WTC11 (cell line): ENCODE data around the gene NUDT15.

Source experiments
- ESRRA ChIP-seq: sonication (generic); formaldehyde crosslinking; IDR thresholded peaks from 2 replicates; pipeline ENCODE4 v1.8.1; 2022; ENCODE audit warnings: mild to moderate bottlenecking, missing genetic modification reagents, borderline replicate concordance
- FOXK1 ChIP-seq: sonication (generic); formaldehyde crosslinking; IDR thresholded peaks from 2 replicates; pipeline ENCODE4 v1.8.0; 2022; ENCODE audit warnings: mild to moderate bottlenecking, moderate library complexity, missing genetic modification reagents
- TF ChIP-seq, protein P1 (sequence below): sonication (generic); formaldehyde crosslinking; IDR thresholded peaks from 2 replicates; pipeline ENCODE4 v1.8.0; 2022; ENCODE audit warnings: missing genetic modification reagents

GRCh38 chr13:48000559-48001113 is 36.9 kb upstream of the NUDT15 start:
- TF ChIP-seq, protein P1, sequence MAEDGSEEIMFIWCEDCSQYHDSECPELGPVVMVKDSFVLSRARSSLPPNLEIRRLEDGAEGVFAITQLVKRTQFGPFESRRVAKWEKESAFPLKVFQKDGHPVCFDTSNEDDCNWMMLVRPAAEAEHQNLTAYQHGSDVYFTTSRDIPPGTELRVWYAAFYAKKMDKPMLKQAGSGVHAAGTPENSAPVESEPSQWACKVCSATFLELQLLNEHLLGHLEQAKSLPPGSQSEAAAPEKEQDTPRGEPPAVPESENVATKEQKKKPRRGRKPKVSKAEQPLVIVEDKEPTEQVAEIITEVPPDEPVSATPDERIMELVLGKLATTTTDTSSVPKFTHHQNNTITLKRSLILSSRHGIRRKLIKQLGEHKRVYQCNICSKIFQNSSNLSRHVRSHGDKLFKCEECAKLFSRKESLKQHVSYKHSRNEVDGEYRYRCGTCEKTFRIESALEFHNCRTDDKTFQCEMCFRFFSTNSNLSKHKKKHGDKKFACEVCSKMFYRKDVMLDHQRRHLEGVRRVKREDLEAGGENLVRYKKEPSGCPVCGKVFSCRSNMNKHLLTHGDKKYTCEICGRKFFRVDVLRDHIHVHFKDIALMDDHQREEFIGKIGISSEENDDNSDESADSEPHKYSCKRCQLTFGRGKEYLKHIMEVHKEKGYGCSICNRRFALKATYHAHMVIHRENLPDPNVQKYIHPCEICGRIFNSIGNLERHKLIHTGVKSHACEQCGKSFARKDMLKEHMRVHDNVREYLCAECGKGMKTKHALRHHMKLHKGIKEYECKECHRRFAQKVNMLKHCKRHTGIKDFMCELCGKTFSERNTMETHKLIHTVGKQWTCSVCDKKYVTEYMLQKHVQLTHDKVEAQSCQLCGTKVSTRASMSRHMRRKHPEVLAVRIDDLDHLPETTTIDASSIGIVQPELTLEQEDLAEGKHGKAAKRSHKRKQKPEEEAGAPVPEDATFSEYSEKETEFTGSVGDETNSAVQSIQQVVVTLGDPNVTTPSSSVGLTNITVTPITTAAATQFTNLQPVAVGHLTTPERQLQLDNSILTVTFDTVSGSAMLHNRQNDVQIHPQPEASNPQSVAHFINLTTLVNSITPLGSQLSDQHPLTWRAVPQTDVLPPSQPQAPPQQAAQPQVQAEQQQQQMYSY (CRISPR knock-in tag) = no peak
- no peak for TF ChIP-seq ESRRA (CRISPR knock-in tag)
- TF ChIP-seq FOXK1 (CRISPR knock-in tag) = no peak
